Trophoblast cell (in vitro differentiated cells and primary cell): Measurements from ENCODE around the gene BDKRB2.

ENCODE experiments used
- DNase-seq, 2 donors: peaks; one replicate each; pipeline ENCODE4 v3.0.0-alpha.2; 2016
- H2AFZ ChIP-seq: 2 replicates; pipeline ENCODE4 v1.6.1; 2013; ENCODE audit warnings: low read length, moderate library complexity, mild to moderate bottlenecking; ENCODE audit not compliant: insufficient read depth, poor library complexity
- H2AK5ac ChIP-seq: 2 replicates; pipeline ENCODE4 v1.6.1; 2013; ENCODE audit warnings: mild to moderate bottlenecking, low read length
- H2BK120ac ChIP-seq: 2 replicates; pipeline ENCODE4 v1.6.1; 2013; ENCODE audit warnings: low read length, mild to moderate bottlenecking, moderate library complexity; ENCODE audit not compliant: insufficient read depth, poor library complexity
- H2BK12ac ChIP-seq: 2 replicates; pipeline ENCODE4 v1.6.1; 2013; ENCODE audit warnings: mild to moderate bottlenecking, low read length, moderate library complexity
- H2BK5ac ChIP-seq: 2 replicates; pipeline ENCODE4 v1.6.1; 2013; ENCODE audit warnings: low read length, low read depth, moderate library complexity, mild to moderate bottlenecking; ENCODE audit not compliant: poor library complexity
- H3K14ac ChIP-seq: 2 replicates; pipeline ENCODE4 v1.6.1; 2013; ENCODE audit warnings: mild to moderate bottlenecking, low read length
- H3K18ac ChIP-seq: 2 replicates; pipeline ENCODE4 v1.6.1; 2013; ENCODE audit warnings: mild to moderate bottlenecking, low read length
- H3K23ac ChIP-seq: 2 replicates; pipeline ENCODE4 v1.6.1; 2013; ENCODE audit warnings: low read length
- H3K27ac ChIP-seq: 2 replicates; pipeline ENCODE4 v1.5.1; 2013; ENCODE audit warnings: low read depth, mild to moderate bottlenecking, inconsistent platforms, low read length, moderate library complexity
- H3K27me3 ChIP-seq: 2 replicates; pipeline ENCODE4 v1.6.1; 2013; ENCODE audit warnings: inconsistent platforms, mild to moderate bottlenecking, low read length, moderate library complexity; ENCODE audit not compliant: insufficient read depth
- H3K36me3 ChIP-seq, 2 experiments: 1 replicate in 1 of 2; 2 replicates in 1 of 2; pipeline ENCODE4 v1.6.1; 2013; ENCODE audit warnings: low read length in 2 of 2, mild to moderate bottlenecking in 2 of 2, moderate library complexity in 1 of 2; ENCODE audit not compliant: insufficient read depth in 2 of 2, control insufficient read depth in 1 of 2
- H3K4ac ChIP-seq: 2 replicates; pipeline ENCODE4 v1.6.1; 2013; ENCODE audit warnings: low read depth, mild to moderate bottlenecking, low read length, moderate library complexity
- H3K4me1 ChIP-seq, 2 experiments: 1 replicate in 1 of 2; 2 replicates in 1 of 2; pipeline ENCODE4 v1.6.1; 2013; ENCODE audit warnings: low read length in 2 of 2, mild to moderate bottlenecking in 2 of 2, moderate library complexity in 1 of 2; ENCODE audit not compliant: insufficient read depth in 2 of 2, control insufficient read depth in 1 of 2
- H3K4me2 ChIP-seq: 2 replicates; pipeline ENCODE4 v1.6.1; 2013; ENCODE audit warnings: inconsistent platforms, mild to moderate bottlenecking, low read length, moderate library complexity
- H3K4me3 ChIP-seq: 2 replicates; pipeline ENCODE4 v1.5.1; 2013; ENCODE audit warnings: mild to moderate bottlenecking, low read depth, low read length, inconsistent platforms
- H3K79me1 ChIP-seq: one replicate; pipeline ENCODE4 v1.6.1; 2013; ENCODE audit warnings: low read length
- H3K79me2 ChIP-seq: 2 replicates; pipeline ENCODE4 v1.6.1; 2013; ENCODE audit warnings: low read length, mild to moderate bottlenecking; ENCODE audit not compliant: control insufficient read depth, insufficient read depth, poor library complexity
- H3K9ac ChIP-seq: 2 replicates; pipeline ENCODE4 v1.6.1; 2013; ENCODE audit warnings: mild to moderate bottlenecking, low read length
- H3K9me3 ChIP-seq: 2 replicates; pipeline ENCODE4 v1.6.1; 2013; ENCODE audit warnings: low read depth, mild to moderate bottlenecking, control low read depth, inconsistent platforms, low read length; ENCODE audit not compliant: insufficient read depth
- H4K12ac ChIP-seq: 2 replicates; pipeline ENCODE4 v1.6.1; 2013; ENCODE audit warnings: low read depth, mild to moderate bottlenecking, low read length, moderate library complexity
- H4K8ac ChIP-seq: 2 replicates; pipeline ENCODE4 v1.6.1; 2013; ENCODE audit warnings: low read depth, mild to moderate bottlenecking, low read length, moderate library complexity
- H4K91ac ChIP-seq: one replicate; pipeline ENCODE4 v1.6.1; 2013; ENCODE audit warnings: low read depth, mild to moderate bottlenecking, low read length, moderate library complexity
- WGBS: extraction: QIAGEN DNeasy Blood & Tissue Kit; methylation state at CpG from one replicate; pipeline ENCODE4 v1.1.7; 2013; ENCODE audit warnings: missing lambda C conversion rate; ENCODE audit not compliant: insufficient read length, insufficient coverage; ENCODE audit errors: extremely low coverage; 5-methylcytosine and 5-hydroxymethylcytosine counted together

BDKRB2 gene

GRCh38 chr14:96201965-96202364 lies 2.7 kb upstream of the BDKRB2 start:
- H2BK5ac ChIP-seq = no peak overlapping the region
- peak overlapping the region; percentile 45 for H4K91ac ChIP-seq
- no peaks in the 10 kb centered on the region for H3K9me3 ChIP-seq
- H4K12ac ChIP-seq = no peak overlapping the region
- no peak overlapping the region for H3K4ac ChIP-seq
- peaks cover 20% of the 10 kb centered on the region for H3K79me1 ChIP-seq
- H3K14ac ChIP-seq = no peak overlapping the region
- no peak overlapping the region for H2AFZ ChIP-seq
- H4K8ac ChIP-seq = no peak overlapping the region
- H3K18ac ChIP-seq = peak overlapping the region; percentile 6
- no peak overlapping the region for H3K9ac ChIP-seq
- H3K4me1 ChIP-seq = peaks cover 20 to 46% of the 10 kb centered on the region in 2 experiments
- peak overlapping the region; percentile 67 for H2BK12ac ChIP-seq
- no peaks in the 10 kb centered on the region for H3K27me3 ChIP-seq
- no peak overlapping the region for H3K4me2 ChIP-seq
- H2BK120ac ChIP-seq = peak overlapping the region; percentile 10
- H3K23ac ChIP-seq = no peak overlapping the region
- peaks cover 7% of the 10 kb centered on the region for H3K79me2 ChIP-seq
- H3K27ac ChIP-seq = no peak overlapping the region
- H3K36me3 ChIP-seq = peaks cover 0 to 2% of the 10 kb centered on the region in 2 experiments
- H3K4me3 ChIP-seq = no peak overlapping the region
- peak overlapping the region; percentile 50 for H2AK5ac ChIP-seq
- DNase-seq = no peak
- no CpG with 5 or more reads among the region's 10 CpGs for WGBS

GRCh38 chr14:96202441-96203094 lies 2.1 kb upstream of the BDKRB2 start:
- no peak overlapping the region for H2BK5ac ChIP-seq
- H2AFZ ChIP-seq = no peak overlapping the region
- H2BK120ac ChIP-seq = no peak overlapping the region
- peaks cover 20 to 47% of the 10 kb centered on the region in 2 experiments for H3K4me1 ChIP-seq
- no peak overlapping the region for H3K4me3 ChIP-seq
- no peak overlapping the region for H3K14ac ChIP-seq
- H3K27me3 ChIP-seq = no peaks in the 10 kb centered on the region
- no peak overlapping the region for H3K4me2 ChIP-seq
- no peak overlapping the region for H3K27ac ChIP-seq
- peak; percentile 64 to 75 for DNase-seq
- no peak overlapping the region for H2AK5ac ChIP-seq
- peaks cover 7% of the 10 kb centered on the region for H3K79me2 ChIP-seq
- H3K4ac ChIP-seq = no peak overlapping the region
- no peak overlapping the region for H4K12ac ChIP-seq
- peaks cover 20% of the 10 kb centered on the region for H3K79me1 ChIP-seq
- peaks cover under 1 to 2% of the 10 kb centered on the region in 2 experiments for H3K36me3 ChIP-seq
- no peak overlapping the region for H3K18ac ChIP-seq
- H3K9ac ChIP-seq = no peak overlapping the region
- H2BK12ac ChIP-seq = peak overlapping the region; percentile 67
- H3K23ac ChIP-seq = no peak overlapping the region
- peak overlapping the region; percentile 45 for H4K91ac ChIP-seq
- WGBS = no CpG with 5 or more reads among the region's 11 CpGs
- H4K8ac ChIP-seq = no peak overlapping the region
- no peaks in the 10 kb centered on the region for H3K9me3 ChIP-seq

DNA sequence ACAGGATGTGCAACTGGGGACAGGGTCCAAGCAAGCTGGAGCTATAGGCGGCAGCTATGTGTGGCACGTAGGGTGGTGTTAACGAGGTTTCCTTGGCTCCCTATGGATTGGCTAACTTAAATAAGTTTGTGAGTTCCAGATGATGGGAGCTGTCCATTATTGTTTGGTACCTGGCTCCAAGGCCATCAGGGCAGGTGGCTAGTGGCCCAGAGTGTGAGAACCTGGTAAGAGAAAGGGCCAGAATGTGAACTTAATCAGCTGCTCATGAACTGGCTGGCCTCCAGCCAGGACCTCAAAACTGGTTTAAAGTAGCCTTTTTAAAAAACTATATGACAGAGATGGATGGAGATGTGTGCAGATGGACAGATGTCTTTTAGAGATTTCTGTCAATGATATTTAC lies 1.5 kb upstream of the BDKRB2 start:
- H3K9me3 ChIP-seq = no peaks in the 10 kb centered on the region
- no peak overlapping the region for H4K8ac ChIP-seq
- no peak overlapping the region for H3K27ac ChIP-seq
- H3K14ac ChIP-seq = no peak overlapping the region
- H3K79me2 ChIP-seq = peaks cover 7% of the 10 kb centered on the region
- no peak overlapping the region for H2BK120ac ChIP-seq
- no peak overlapping the region for H4K91ac ChIP-seq
- no peak overlapping the region for H3K23ac ChIP-seq
- WGBS = no CpG with 5 or more reads among the region's 3 CpGs
- H3K4me1 ChIP-seq = peaks cover 18 to 45% of the 10 kb centered on the region in 2 experiments
- H3K4me3 ChIP-seq = no peak overlapping the region
- no peaks in the 10 kb centered on the region for H3K27me3 ChIP-seq
- no peak overlapping the region for H2BK5ac ChIP-seq
- H3K36me3 ChIP-seq = peaks cover 2 to 3% of the 10 kb centered on the region in 2 experiments
- no peak overlapping the region for H3K4me2 ChIP-seq
- H3K9ac ChIP-seq = no peak overlapping the region
- H2AK5ac ChIP-seq = peak overlapping the region; percentile 18
- H2BK12ac ChIP-seq = peak overlapping the region; percentile 32
- no peak for DNase-seq
- peaks cover 19% of the 10 kb centered on the region for H3K79me1 ChIP-seq
- H4K12ac ChIP-seq = no peak overlapping the region
- H3K18ac ChIP-seq = no peak overlapping the region
- H3K4ac ChIP-seq = no peak overlapping the region
- H2AFZ ChIP-seq = no peak overlapping the region

DNA sequence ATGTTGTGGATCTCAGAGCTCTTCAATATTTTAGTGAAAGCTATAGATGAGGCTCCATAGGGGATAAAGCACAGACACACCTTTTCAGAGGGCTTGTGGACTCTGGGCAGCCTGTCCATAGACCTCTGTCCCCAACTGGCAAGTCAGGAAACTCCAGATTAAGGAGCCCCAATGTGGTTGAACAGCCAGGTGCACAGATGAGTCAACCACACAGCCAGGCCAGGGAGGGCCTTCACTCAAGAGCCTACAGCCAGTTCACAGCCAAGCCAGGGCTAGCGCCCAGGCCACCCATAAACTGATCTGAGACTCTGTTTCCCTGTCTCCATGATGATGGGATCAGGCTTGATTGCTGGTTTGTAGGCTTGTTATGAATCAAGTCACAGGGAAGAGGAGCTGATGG lies 1.0 kb upstream of the BDKRB2 start:
- Histone ChIP-seq H3K36me3 (peaks cover 5 to 6% of the 10 kb centered on the region in 2 experiments), H3K79me1 (peaks cover 18% of the 10 kb centered on the region), H3K4me3 (no peak overlapping the region), H3K79me2 (peaks cover 7% of the 10 kb centered on the region), H3K4ac (no peak overlapping the region), H3K14ac (peak overlapping the region; percentile 27), H3K23ac (no peak overlapping the region), H2AFZ (no peak overlapping the region), H2BK5ac (peak overlapping the region; percentile 4), H3K9me3 (peaks cover 1% of the 10 kb centered on the region), H4K91ac (peak overlapping the region; percentile 81), H3K27ac (no peak overlapping the region), H3K27me3 (no peaks in the 10 kb centered on the region), H2BK120ac (peak overlapping the region; percentile 64), H3K9ac (no peak overlapping the region), H3K18ac (no peak overlapping the region), H4K8ac (no peak overlapping the region), H3K4me2 (no peak overlapping the region), H3K4me1 (peaks cover 18 to 45% of the 10 kb centered on the region in 2 experiments), H2BK12ac (peak overlapping the region; percentile 74), H4K12ac (no peak overlapping the region), H2AK5ac (peak overlapping the region; percentile 59)
- no CpG with 5 or more reads among the region's 1 CpG for WGBS
- no peak for DNase-seq
